ENCODE results near the gene WDR7. TPM values are rescaled to one million over a fixed set of nuclear protein-coding genes. Genes with fewer than 3 reads are reported as not detected.

The WDR7 gene
- total RNA-seq, 2 experiments from 2014 or later = 41.5 to 44.3 TPM

- no peak for DNase-seq
- Mint-ChIP-seq H3K27ac (no peak overlapping the region), H3K9me3 (no peaks in the 10 kb centered on the region), H3K36me3 (ENCODE audit: low read depth) (peaks cover 2% of the 10 kb centered on the region), H3K4me1 (no peaks in the 10 kb centered on the region), H3K4me3 (no peak overlapping the region), H3K27me3 (no peaks in the 10 kb centered on the region)
- CTCF ChIA-PET = interaction anchor here (1.7 kb wide), 1 partner anchor 20 kb away, joined by 7 read pairs; no protein-coding TSS in a partner anchor
- POLR2A ChIA-PET = no interaction called here
Observed at GRCh38 chr18:56891116-56891515, 240.0 kb downstream of the WDR7 start.

GRCh38 chr18:56891870-56892269 lies 240.7 kb downstream of the WDR7 start:
- Mint-ChIP-seq H3K4me1 (no peaks in the 10 kb centered on the region), H3K36me3 (ENCODE audit: low read depth) (peaks cover 2% of the 10 kb centered on the region), H3K27ac (no peak overlapping the region), H3K9me3 (no peaks in the 10 kb centered on the region), H3K27me3 (no peaks in the 10 kb centered on the region), H3K4me3 (no peak overlapping the region)
- CTCF ChIA-PET = interaction anchor here (1.7 kb wide), 1 partner anchor 19 kb away, joined by 7 read pairs; no protein-coding TSS in a partner anchor
- no peak for DNase-seq
- POLR2A ChIA-PET = no interaction called here

DNA sequence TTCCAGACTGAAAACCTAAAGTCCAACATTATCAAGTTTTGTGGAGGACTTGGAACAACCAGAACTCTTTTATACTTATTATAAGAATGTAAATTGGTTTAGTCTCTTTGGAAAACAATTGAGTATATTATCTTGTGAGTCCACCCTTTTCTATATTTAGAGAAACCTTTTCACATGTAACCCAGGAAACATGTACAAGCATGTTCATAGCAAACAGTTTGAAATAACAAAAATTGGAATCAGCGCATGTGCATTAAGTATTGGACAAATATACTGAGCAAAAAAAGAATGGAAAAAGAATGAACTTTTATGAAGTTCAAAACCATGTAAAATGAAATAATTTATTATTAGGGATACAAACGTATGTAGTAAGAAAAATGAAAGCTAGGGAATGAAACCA lies 246.0 kb downstream of the WDR7 start:
- Mint-ChIP-seq H3K36me3 (ENCODE audit: low read depth) (no peaks in the 10 kb centered on the region), H3K4me1 (peaks cover 8% of the 10 kb centered on the region), H3K9me3 (no peaks in the 10 kb centered on the region), H3K27me3 (no peaks in the 10 kb centered on the region), H3K4me3 (no peak overlapping the region), H3K27ac (no peak overlapping the region)
- ChIA-PET CTCF (no interaction called here), POLR2A (no interaction called here)
- DNase-seq = no peak

- Mint-ChIP-seq H3K27ac (no peak overlapping the region), H3K4me1 (peaks cover 8% of the 10 kb centered on the region), H3K27me3 (no peaks in the 10 kb centered on the region), H3K4me3 (no peak overlapping the region), H3K9me3 (no peaks in the 10 kb centered on the region), H3K36me3 (ENCODE audit: low read depth) (no peaks in the 10 kb centered on the region)
- DNase-seq = no peak
- ChIA-PET POLR2A (no interaction called here), CTCF (no interaction called here)
Observed at GRCh38 chr18:56899660-56900059, 248.5 kb downstream of the WDR7 start.

DNA sequence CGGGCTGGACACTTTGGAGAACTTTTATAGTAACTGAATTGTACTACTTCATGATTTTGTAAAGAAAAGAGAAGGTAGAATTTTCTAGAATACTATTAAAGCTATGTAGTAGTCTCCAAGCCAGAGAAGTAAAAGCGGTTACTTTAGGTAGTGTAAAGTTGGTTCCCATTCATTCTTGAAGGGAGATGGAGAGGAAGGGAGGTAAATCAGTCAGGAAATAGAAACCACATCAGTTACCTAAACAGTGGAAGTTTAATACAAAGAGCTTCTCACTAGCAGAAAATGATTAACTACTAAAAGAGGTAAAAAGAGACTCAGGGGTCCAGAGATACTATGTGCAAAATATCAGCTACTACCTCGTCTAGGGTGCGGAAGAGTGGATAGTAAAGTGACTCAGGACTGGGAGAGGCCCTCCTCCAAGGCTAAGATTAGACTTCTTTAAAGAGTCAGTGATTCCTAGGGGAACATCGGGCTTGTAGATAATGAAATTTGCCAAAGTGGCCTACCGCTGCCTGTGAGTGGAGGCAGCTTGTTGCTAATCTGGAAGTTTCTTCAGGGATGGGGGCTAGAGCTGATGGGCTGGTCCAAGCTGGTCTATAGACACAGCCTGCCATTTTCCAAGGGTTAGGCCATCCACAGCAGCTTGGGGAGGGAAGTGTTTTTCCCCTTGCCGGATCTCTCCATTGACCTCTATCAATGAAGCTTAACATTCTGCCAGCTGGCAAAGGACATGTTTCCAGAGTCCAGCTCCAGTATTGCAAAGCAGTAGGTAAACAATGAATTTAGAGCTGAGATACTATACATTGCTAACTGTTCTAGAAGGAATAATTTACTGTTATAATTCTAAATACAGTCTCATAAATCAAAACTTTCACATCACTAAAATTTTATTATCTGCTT lies 249.3 kb downstream of the WDR7 start:
- H3K9me3 Mint-ChIP-seq = no peaks in the 10 kb centered on the region
- POLR2A ChIA-PET = no interaction called here
- CTCF ChIA-PET = no interaction called here
- no peaks in the 10 kb centered on the region for H3K36me3 Mint-ChIP-seq (ENCODE audit: low read depth)
- DNase-seq = no peak
- peaks cover 8% of the 10 kb centered on the region for H3K4me1 Mint-ChIP-seq
- H3K27me3 Mint-ChIP-seq = no peaks in the 10 kb centered on the region
- peak overlapping the region; percentile 36 for H3K27ac Mint-ChIP-seq
- H3K4me3 Mint-ChIP-seq = no peak overlapping the region

- POLR2A ChIA-PET = no interaction called here
- Mint-ChIP-seq H3K27ac (no peak overlapping the region), H3K36me3 (ENCODE audit: low read depth) (peaks cover 3% of the 10 kb centered on the region), H3K9me3 (no peaks in the 10 kb centered on the region), H3K4me3 (no peak overlapping the region), H3K27me3 (no peaks in the 10 kb centered on the region), H3K4me1 (peaks cover 8% of the 10 kb centered on the region)
- CTCF ChIA-PET = no interaction called here
- no peak for DNase-seq
Observed at GRCh38 chr18:56901919-56902318, 250.8 kb downstream of the WDR7 start.

DNA sequence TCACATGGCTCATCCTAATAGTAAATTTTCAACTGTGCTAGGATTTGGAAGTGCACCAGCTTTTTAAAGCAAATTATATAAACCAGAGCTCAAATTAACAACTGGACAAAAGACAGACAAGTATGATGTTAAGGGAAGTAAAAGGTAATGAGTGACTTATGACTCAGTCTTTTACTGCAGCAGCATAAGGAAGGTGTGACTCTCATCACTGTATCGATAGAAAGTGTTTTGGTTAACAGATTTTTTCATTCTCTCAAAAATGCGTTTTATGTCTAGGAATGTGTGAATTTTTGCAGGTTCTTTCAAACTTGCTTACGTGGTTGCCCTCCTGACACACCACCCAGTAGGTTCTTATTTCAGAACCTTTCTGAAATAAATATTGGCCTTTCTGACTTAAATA lies 251.5 kb downstream of the WDR7 start:
- Mint-ChIP-seq H3K4me3 (no peak overlapping the region), H3K27ac (no peak overlapping the region), H3K4me1 (peaks cover 8% of the 10 kb centered on the region), H3K27me3 (no peaks in the 10 kb centered on the region), H3K36me3 (ENCODE audit: low read depth) (peaks cover 3% of the 10 kb centered on the region), H3K9me3 (no peaks in the 10 kb centered on the region)
- ChIA-PET POLR2A (no interaction called here), CTCF (no interaction called here)
- no peak for DNase-seq

- no peaks in the 10 kb centered on the region for H3K9me3 Mint-ChIP-seq
- H3K27ac Mint-ChIP-seq = no peak overlapping the region
- ChIA-PET CTCF (interaction anchor here (0.6 kb wide), 1 partner anchor 167 kb away, joined by 3 read pairs; no protein-coding TSS in a partner anchor), POLR2A (no interaction called here)
- no peak overlapping the region for H3K4me3 Mint-ChIP-seq
- H3K4me1 Mint-ChIP-seq = peaks cover 8% of the 10 kb centered on the region
- H3K36me3 Mint-ChIP-seq (ENCODE audit: low read depth) = peaks cover 3% of the 10 kb centered on the region
- no peak for DNase-seq
- no peaks in the 10 kb centered on the region for H3K27me3 Mint-ChIP-seq
Observed at GRCh38 chr18:56903686-56904085, 252.5 kb downstream of the WDR7 start.

- ChIA-PET CTCF (no interaction called here), POLR2A (interaction anchor here (0.6 kb wide), 1 partner anchor 756 kb away, joined by 3 read pairs; no protein-coding TSS in a partner anchor)
Observed at GRCh38 chr18:56907771-56908170, 256.6 kb downstream of the WDR7 start.

DNA sequence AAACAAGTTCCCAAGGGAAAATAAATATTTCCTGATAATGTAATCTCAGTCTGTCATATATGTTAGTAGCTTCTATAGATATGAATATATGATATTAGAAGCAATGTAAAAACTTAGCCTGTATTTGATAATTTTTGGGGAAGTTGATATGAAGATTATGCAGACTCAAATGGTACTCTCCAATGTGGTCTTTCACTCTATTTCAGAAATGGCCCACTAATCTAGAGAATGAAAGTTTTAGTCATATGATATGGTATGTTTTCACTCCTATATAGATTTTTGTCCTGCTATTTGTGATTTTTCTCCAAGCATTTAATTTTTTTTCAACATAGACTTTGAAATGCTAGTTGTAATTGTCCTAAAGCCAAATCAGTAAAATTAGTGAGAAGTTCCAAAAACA lies 259.1 kb downstream of the WDR7 start:
- Mint-ChIP-seq H3K36me3 (ENCODE audit: low read depth) (peaks cover 7% of the 10 kb centered on the region), H3K9me3 (no peaks in the 10 kb centered on the region), H3K4me1 (no peaks in the 10 kb centered on the region), H3K4me3 (no peak overlapping the region), H3K27me3 (no peaks in the 10 kb centered on the region), H3K27ac (no peak overlapping the region)
- ChIA-PET POLR2A (no interaction called here), CTCF (interaction anchor here (1.4 kb wide), 1 partner anchor 19 kb away, joined by 7 read pairs; no protein-coding TSS in a partner anchor)
- DNase-seq = no peak

More at GRCh38 chr18:56907771-56908170, 256.6 kb downstream of the WDR7 start:
- Mint-ChIP-seq H3K27ac (no peak overlapping the region), H3K36me3 (ENCODE audit: low read depth) (peaks cover 7% of the 10 kb centered on the region), H3K4me3 (no peak overlapping the region), H3K4me1 (no peaks in the 10 kb centered on the region), H3K9me3 (no peaks in the 10 kb centered on the region), H3K27me3 (no peaks in the 10 kb centered on the region)
- no peak for DNase-seq

DNA sequence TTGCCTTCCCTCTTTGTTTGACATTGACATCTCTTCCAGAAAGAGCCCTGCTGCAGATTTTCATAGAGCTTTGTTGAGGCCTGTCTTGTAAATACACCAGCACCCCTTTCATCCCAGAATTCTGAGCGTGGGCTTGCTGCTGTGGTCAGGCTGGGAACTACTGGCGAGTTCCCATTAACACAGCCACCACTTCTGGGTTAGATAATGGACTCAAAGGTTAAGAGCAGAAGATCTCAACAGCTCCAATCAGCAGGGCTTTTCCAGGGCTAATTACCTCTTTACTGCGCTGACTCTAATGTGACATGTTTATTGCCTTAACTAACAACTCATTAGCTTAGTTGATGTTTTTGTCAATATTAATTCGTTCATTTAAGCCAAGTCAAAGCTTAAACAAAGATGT lies 259.8 kb downstream of the WDR7 start:
- Mint-ChIP-seq H3K36me3 (ENCODE audit: low read depth) (peaks cover 8% of the 10 kb centered on the region), H3K27ac (no peak overlapping the region), H3K27me3 (no peaks in the 10 kb centered on the region), H3K4me3 (no peak overlapping the region), H3K9me3 (no peaks in the 10 kb centered on the region), H3K4me1 (no peaks in the 10 kb centered on the region)
- no peak for DNase-seq
- POLR2A ChIA-PET = no interaction called here
- CTCF ChIA-PET = interaction anchor here (1.4 kb wide), 1 partner anchor 19 kb away, joined by 7 read pairs; no protein-coding TSS in a partner anchor

DNA sequence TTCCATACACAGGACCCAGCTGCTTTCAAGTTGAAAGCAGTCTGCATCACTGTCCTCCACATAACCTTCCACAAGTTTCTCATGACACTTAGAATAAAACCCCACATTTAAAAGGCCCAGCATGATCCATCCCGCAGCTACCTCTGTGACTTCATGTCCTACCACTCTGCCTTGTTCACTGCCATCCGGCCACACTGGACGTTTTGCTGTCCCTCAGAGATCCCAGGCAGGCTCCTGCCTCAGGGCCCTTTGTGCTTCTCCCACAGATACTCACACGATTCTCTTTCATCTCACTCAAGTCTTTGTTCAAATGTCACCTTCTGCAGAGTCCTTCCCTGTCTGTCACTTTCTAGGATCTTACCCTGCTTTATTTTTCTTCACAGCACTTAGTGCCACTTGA lies 262.8 kb downstream of the WDR7 start:
- H3K36me3 Mint-ChIP-seq (ENCODE audit: low read depth) = peaks cover 6% of the 10 kb centered on the region
- H3K27ac Mint-ChIP-seq = no peak overlapping the region
- no peak for DNase-seq
- no peak overlapping the region for H3K4me3 Mint-ChIP-seq
- CTCF ChIA-PET = no interaction called here
- POLR2A ChIA-PET = no interaction called here
- no peaks in the 10 kb centered on the region for H3K4me1 Mint-ChIP-seq
- H3K27me3 Mint-ChIP-seq = no peaks in the 10 kb centered on the region
- no peaks in the 10 kb centered on the region for H3K9me3 Mint-ChIP-seq

GRCh38 chr18:56919190-56919589 lies 268.0 kb downstream of the WDR7 start:
- no peaks in the 10 kb centered on the region for H3K9me3 Mint-ChIP-seq
- peaks cover 1% of the 10 kb centered on the region for H3K36me3 Mint-ChIP-seq (ENCODE audit: low read depth)
- ChIA-PET CTCF (interaction anchor here (0.7 kb wide), 1 partner anchor 49 kb away, joined by 3 read pairs; no protein-coding TSS in a partner anchor), POLR2A (no interaction called here)
- peaks cover 11% of the 10 kb centered on the region for H3K4me1 Mint-ChIP-seq
- H3K4me3 Mint-ChIP-seq = no peak overlapping the region
- no peaks in the 10 kb centered on the region for H3K27me3 Mint-ChIP-seq
- no peak overlapping the region for H3K27ac Mint-ChIP-seq
- no peak for DNase-seq
